Stimulated activated CD8-positive, alpha-beta memory T cell treated with anti-CD3 and anti-CD28 coated beads, Interleukin-12 subunit alpha, Interleukin-12 subunit beta, amount 100 ng/mL, for 24 hours (primary cell): ENCODE data around the gene RHOBTB3.
A peak's percentile ranks its signal among the peaks of the same experiment; 100 is the strongest.
"Not testable (repeated sequence)": the region's sequence is repeated elsewhere in the genome, so short reads cannot be mapped to it uniquely, and the experiment has no call there.

Source experiments
- DNase-seq: peaks from one replicate; pipeline ENCODE4 v3.0.0-alpha.2; 2020; ENCODE audit errors: extremely low read depth

Gene RHOBTB3

GRCh38 chr5:95799191-95799835 lies 68.2 kb downstream of the RHOBTB3 start:
- no peak for DNase-seq

GRCh38 chr5:95800553-95800952 lies 69.4 kb downstream of the RHOBTB3 start:
- DNase-seq: no peak

- DNase-seq: no peak
Observed at GRCh38 chr5:95801532-95801931, 70.4 kb downstream of the RHOBTB3 start.

- DNase-seq: no peak
Observed at GRCh38 chr5:95801961-95802360, 70.8 kb downstream of the RHOBTB3 start.

GRCh38 chr5:95803271-95804148 lies 72.4 kb downstream of the RHOBTB3 start:
- no peak for DNase-seq

GRCh38 chr5:95804736-95805539 lies 73.8 kb downstream of the RHOBTB3 start:
- DNase-seq: no peak

GRCh38 chr5:95806687-95807086 lies 75.6 kb downstream of the RHOBTB3 start:
- DNase-seq: no peak

GRCh38 chr5:95808013-95808685 lies 77.0 kb downstream of the RHOBTB3 start:
- no peak for DNase-seq

GRCh38 chr5:95808686-95809413 lies 77.7 kb downstream of the RHOBTB3 start:
- DNase-seq: peak; percentile 43

- no peak for DNase-seq
Observed at GRCh38 chr5:95809414-95809960, 78.4 kb downstream of the RHOBTB3 start.

GRCh38 chr5:95810305-95811125 lies 79.4 kb downstream of the RHOBTB3 start:
- no peak for DNase-seq

GRCh38 chr5:95811126-95811423 lies 79.9 kb downstream of the RHOBTB3 start:
- DNase-seq: not testable (repeated sequence)

GRCh38 chr5:95811461-95812073 lies 80.4 kb downstream of the RHOBTB3 start:
- DNase-seq: not testable (repeated sequence)

- DNase-seq: no peak
Observed at GRCh38 chr5:95812074-95812471, 80.9 kb downstream of the RHOBTB3 start.

- not testable (repeated sequence) for DNase-seq
Observed at GRCh38 chr5:95813035-95813434, 81.9 kb downstream of the RHOBTB3 start.

GRCh38 chr5:95815155-95815729 lies 84.1 kb downstream of the RHOBTB3 start:
- DNase-seq: no peak

- DNase-seq: no peak
Observed at GRCh38 chr5:95816341-95816740, 85.2 kb downstream of the RHOBTB3 start.

- no peak for DNase-seq
Observed at GRCh38 chr5:95816776-95817175, 85.6 kb downstream of the RHOBTB3 start.

GRCh38 chr5:95817430-95817829 lies 86.3 kb downstream of the RHOBTB3 start:
- DNase-seq: no peak
